ENCODE results near the gene AQP4.

AQP4 gene

DNA sequence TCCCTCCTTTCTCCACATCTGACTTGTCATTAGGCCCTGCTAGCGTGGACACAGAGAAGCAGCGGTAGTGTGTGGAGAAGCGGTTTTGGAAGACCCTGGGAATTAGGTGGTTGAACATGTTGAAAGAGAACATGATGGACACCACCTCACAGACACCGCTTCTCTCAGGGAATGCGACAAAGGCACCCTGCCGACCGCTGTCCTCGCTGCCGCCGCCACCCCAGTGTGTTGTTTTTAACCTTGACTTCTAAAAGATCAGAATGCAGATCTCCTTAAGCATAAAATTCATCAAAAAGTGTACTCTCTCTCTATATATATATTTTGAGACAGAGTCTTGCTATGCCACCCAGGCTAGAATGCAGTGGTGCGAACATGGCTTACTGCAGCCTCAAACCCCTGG, 33.2 kb downstream of the AQP4 start:
- DNase-seq: no peak

- DNase-seq: no peak
These were observed 37.9 kb downstream of the AQP4 start for GRCh38 chr18:26827581-26827980.

GRCh38 chr18:26826656-26827235, 38.8 kb downstream of the AQP4 start:
- no peak for DNase-seq

DNA sequence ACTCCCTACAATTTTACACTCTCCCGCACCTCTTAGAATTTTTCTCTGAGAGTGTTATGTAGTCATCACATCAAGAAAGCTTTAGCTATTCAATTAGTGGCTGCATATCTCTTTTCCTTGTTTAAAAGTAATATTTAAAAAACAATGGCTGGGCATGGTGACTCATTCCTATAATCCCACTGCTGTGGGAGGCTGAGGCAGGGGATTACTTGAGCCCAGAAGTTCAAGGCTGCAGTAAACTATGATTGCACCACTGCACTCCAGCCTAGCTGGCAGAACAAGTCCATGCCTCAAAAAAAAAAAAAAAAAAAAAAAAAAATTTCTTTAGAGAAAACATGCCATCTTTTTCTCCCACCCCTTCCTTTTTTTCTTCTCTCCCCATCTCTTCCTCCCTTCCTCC, 44.3 kb downstream of the AQP4 start:
- DNase-seq: no peak

GRCh38 chr18:26819046-26819445, 46.5 kb downstream of the AQP4 start:
- no peak for DNase-seq

DNA sequence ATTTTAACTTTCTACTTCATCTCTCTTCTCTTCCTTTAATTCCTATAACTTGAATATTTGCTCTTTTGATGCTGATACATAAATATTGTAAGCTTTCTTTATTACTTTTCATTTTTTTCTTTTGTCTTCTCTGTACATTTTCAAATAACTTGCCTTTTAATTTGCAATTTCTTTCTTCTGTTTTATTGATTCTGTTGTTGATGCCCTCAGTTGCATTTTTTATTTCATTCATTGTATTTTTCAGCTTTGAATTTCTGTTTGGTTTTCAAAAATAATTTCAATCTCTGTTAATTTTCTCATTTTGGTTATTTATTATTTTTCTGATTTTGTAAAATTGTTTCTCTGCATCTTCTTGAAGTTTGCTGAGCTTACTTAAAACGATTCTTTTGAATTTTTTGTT, 47.0 kb downstream of the AQP4 start:
- DNase-seq: no peak

DNA sequence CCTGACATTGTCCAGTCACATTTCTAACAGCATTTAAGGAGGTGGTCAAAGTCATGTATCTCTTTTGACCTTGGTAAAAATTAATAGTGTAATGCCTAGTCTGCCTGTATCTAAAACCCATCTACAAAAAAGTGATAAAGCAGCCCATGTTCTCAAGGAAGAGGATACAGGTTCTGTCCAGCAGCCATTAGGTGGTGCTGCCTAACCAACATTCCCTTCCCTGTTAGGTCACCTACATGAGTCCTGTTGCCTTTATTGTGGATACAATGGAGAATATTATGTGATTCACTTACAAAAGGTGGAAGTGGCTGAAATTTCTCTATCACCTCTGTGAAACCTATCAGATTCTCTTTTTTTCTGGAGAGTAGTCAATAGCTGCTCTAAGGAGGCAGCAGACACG, 52.5 kb downstream of the AQP4 start:
- no peak for DNase-seq

GRCh38 chr18:26812462-26812861, 53.0 kb downstream of the AQP4 start:
- no peak for DNase-seq

DNA sequence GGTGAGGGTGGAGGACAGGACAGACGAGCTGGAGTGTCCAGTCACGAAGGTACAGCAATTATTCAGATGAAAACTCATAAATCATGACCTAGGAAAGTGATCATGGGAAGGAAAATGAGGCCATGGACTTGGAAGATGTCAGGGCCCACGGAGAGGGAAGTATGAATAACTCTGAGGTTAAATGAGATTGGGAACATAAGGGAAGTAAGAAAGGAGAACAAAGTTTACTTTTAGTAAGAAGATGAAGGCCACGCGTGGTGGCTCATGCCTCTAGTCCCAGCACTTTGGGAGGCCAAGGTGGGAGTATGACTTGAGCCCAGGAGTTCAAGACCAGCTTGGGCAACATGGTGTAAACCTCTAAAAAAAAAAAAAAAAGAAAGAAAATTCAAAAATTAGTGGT, 56.2 kb downstream of the AQP4 start:
- no peak for DNase-seq

GRCh38 chr18:26806224-26806623, 59.3 kb downstream of the AQP4 start:
- no peak for DNase-seq

- no peak for DNase-seq
These were observed 61.0 kb downstream of the AQP4 start for GRCh38 chr18:26804519-26804918.

- no peak for DNase-seq
These were observed 61.9 kb downstream of the AQP4 start for GRCh38 chr18:26803643-26804042.

GRCh38 chr18:26802330-26803200, 62.9 kb downstream of the AQP4 start:
- DNase-seq: no peak
